Hematopoietic multipotent progenitor cell treated with erythropoietin and hydrocortisone succinate and interleukin-3 and kit ligand, for 8 days (in vitro differentiated cells): ENCODE results near the gene ANKRD33B.
A peak's percentile ranks its signal among the peaks of the same experiment; 100 is the strongest.

Experiments used
- DNase-seq: peaks from one replicate; pipeline ENCODE4 v3.0.0-alpha.2; 2015

The ANKRD33B gene

GRCh38 chr5:10702911-10703491 lies 139.1 kb downstream of the ANKRD33B start:
- peak; percentile 66 for DNase-seq

- no peak for DNase-seq
These were observed 139.8 kb downstream of the ANKRD33B start for GRCh38 chr5:10703676-10704075.

DNA sequence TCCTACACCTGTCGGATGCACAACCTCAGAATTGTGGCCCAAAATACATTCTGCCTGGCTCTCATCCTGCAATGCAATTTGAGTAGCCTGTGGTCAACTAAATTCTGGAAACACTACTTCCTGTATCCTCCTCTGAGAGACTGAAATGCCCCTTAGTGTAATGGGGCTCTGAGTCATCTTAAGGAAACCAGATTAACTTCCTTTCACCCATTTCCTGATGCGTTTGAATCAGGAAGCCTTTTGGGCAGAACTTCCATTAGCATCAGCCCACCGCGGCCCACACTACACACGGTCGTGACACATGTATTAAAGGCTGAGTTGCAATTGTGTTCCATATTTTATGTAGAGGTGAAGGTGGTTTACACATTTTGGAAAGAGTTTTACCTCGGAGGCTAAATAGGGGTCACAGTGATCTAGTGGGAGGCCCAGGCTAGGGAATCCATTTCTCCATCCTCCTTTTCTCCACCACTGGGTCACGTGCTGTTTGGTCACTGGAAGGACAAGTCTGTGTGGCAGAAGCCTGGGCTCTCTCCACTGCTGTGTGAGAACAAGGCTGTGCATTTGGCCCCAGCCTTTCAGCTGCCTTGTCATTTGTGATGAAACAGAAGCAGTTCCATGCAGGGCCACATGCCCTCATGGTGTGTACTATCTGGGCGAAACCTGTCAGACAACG lies 141.2 kb downstream of the ANKRD33B start:
- DNase-seq: no peak

DNA sequence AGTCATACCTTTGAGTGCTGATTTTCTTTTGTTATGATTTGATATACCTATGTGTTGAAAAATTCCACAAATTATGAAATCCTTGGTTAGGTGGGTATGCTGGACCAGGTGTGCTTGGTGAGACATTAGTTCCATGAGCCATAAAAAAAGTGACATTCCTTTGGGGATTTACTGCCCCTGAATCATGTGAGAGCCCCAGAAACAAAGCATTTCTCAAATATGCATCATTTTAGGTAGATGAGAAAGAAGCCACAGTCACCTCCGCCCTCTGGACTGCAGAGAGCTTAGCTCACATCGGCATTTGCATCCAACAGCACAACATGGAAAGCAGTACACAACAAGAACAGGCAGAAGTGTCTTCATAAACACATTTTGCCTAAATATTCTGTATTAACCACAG lies 141.9 kb downstream of the ANKRD33B start:
- no peak for DNase-seq

GRCh38 chr5:10706326-10706725 lies 142.5 kb downstream of the ANKRD33B start:
- no peak for DNase-seq
